Colonic mucosa (tissue), 4 donors: Measurements from ENCODE around the gene FAM209A. TPM values are rescaled to one million over a fixed set of nuclear protein-coding genes. Genes with fewer than 3 reads are reported as not detected.

ENCODE experiments used
- DNase-seq: peaks from one replicate; pipeline ENCODE4 v3.0.0-alpha.2; 2020
- H3K27ac ChIP-seq: fragments of 200-600 bp; one replicate; pipeline ENCODE4 v1.8.0; 2021
- H3K27me3 ChIP-seq: fragments of 200-600 bp; one replicate; pipeline ENCODE4 v1.8.0; 2021
- H3K36me3 ChIP-seq: fragments of 200-600 bp; one replicate; pipeline ENCODE4 v1.8.0; 2021
- H3K4me1 ChIP-seq: fragments of 200-600 bp; one replicate; pipeline ENCODE4 v1.8.0; 2021; ENCODE audit warnings: mild to moderate bottlenecking
- H3K4me3 ChIP-seq: fragments of 200-600 bp; one replicate; pipeline ENCODE4 v1.8.0; 2021
- H3K9ac ChIP-seq, 2 donors: one replicate each; pipeline ENCODE4 v1.7.0; 2013; ENCODE audit warnings: control low read depth in 2 of 2, low read depth in 2 of 2, low read length in 2 of 2
- H3K9me3 ChIP-seq: fragments of 200-600 bp; one replicate; pipeline ENCODE4 v1.8.0; 2021
- CTCF ChIP-seq: fragments of 200-600 bp; IDR thresholded peaks from one replicate; pipeline ENCODE4 v1.8.0; 2022; ENCODE audit warnings: antibody characterized with exemption, mild to moderate bottlenecking
- intact Hi-C: fragments of 100-400 bp; cut with DNase I; formaldehyde crosslinking; loops from one replicate; pipeline ENCODE4 v1.14.1; 2022
- total RNA-seq, 2 donors: library from RNA; stranded (reverse); fragmentation: NEBNext Ultra II Directional in 1 of 2; extraction: Animal tissue kit (Norgen Biotek cat#: 25700) in 1 of 2; gene quantifications; one replicate each; pipeline ENCODE4 v1.2.1, GENCODE V29; 2021
- donor health status: healthy.
- donor health status: DM: no; HTN: no; CAD: no.
- donor health status: DM: no; HTN: no; CAD: no.

Gene FAM209A
- total RNA-seq, 2 donors from 2014 or later: 0.35 TPM; not detected in 1

DNA sequence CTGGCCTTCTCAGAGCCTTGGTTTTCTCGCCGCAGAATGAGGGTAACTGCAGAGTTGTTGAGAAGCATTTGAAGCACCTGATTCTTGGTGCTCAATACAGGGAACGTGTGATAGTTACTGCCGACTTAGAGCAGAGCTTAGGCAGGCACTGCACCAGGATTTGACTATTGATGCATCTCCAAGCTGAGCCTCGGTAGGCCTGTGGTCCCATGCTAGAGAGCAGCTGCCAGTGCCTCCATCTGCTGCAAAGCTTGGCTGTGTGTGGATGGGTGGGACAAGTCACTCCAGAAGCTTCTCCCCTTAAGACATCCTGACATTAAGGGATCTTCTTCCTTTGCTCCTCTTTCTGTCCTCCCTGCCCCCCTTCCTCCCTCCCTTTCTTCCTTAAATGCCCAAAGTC is 49.4 kb downstream of the FAM209A start:
- H3K9ac ChIP-seq: no peak overlapping the region
- H3K27ac ChIP-seq: no peak overlapping the region
- no peaks in the 10 kb centered on the region for H3K27me3 ChIP-seq
- no peaks in the 10 kb centered on the region for H3K9me3 ChIP-seq
- no peak for DNase-seq
- H3K4me1 ChIP-seq: no peaks in the 10 kb centered on the region
- no peak overlapping the region for H3K4me3 ChIP-seq
- intact Hi-C loops: no loop called here
- no peak for TF ChIP-seq CTCF
- no peaks in the 10 kb centered on the region for H3K36me3 ChIP-seq

GRCh38 chr20:56574531-56575142 is 50.1 kb downstream of the FAM209A start:
- intact Hi-C loops: no loop called here
- Histone ChIP-seq H3K9ac (no peak overlapping the region), H3K4me3 (no peak overlapping the region), H3K4me1 (no peaks in the 10 kb centered on the region), H3K36me3 (no peaks in the 10 kb centered on the region), H3K27ac (no peak overlapping the region), H3K9me3 (no peaks in the 10 kb centered on the region), H3K27me3 (no peaks in the 10 kb centered on the region)
- DNase-seq: no peak
- TF ChIP-seq CTCF: no peak

DNA sequence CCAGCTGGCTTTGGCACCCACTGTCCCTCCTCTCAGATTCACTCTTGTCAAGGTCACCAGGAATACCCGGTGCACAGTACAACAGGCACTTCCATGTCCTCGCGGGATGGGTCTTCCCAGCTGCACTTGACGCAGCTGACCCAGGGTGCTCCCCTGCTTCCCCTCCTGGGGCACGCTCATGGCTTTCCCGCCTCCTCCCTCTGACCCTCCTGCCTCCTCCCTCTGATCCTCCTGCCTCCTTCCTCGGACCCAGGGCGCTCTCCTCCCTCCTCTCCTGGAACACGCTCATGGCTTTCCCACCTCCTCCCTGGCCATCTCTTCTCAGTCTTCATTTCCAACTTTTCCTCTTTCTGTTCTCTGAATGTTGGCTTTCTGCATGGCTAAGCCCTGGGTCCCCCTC is 50.6 kb downstream of the FAM209A start:
- Histone ChIP-seq H3K4me1 (no peaks in the 10 kb centered on the region), H3K4me3 (no peak overlapping the region), H3K27me3 (no peaks in the 10 kb centered on the region), H3K9me3 (no peaks in the 10 kb centered on the region), H3K27ac (no peak overlapping the region), H3K36me3 (no peaks in the 10 kb centered on the region), H3K9ac (no peak overlapping the region)
- intact Hi-C loops: no loop called here
- DNase-seq: no peak
- TF ChIP-seq CTCF: no peak

Other genes with a start within 250 kb of the FAM209A start
- gene FAM210B, start 165.8 kb upstream of the FAM209A start, total RNA-seq: 10 to 100 TPM; 18.2 to 35.2 TPM
- gene AURKA, start 132.5 kb upstream of the FAM209A start, total RNA-seq: 10 to 100 TPM; 25.6 to 62.4 TPM
- gene CSTF1, start 132.1 kb upstream of the FAM209A start, total RNA-seq: 10 to 100 TPM; 24.2 to 32.0 TPM
- gene CASS4, start 112.5 kb upstream of the FAM209A start, total RNA-seq: under 1 TPM; 0.17 to 0.98 TPM
- 10 to 100 TPM; 67.3 to 80.8 TPM for gene RTF2, start 56.1 kb upstream of the FAM209A start, total RNA-seq
- under 1 TPM in 1 of 2 donors, not detected in 1; 0.37 TPM for gene FAM209B, start 8.5 kb downstream of the FAM209A start, total RNA-seq
- gene TFAP2C, start 104.6 kb downstream of the FAM209A start, total RNA-seq: 1 to 10 TPM in 1 of 2 donors, under 1 TPM in 1; 0.57 to 1.3 TPM